ENCODE data around the gene TKFC. TPM values are rescaled to one million over a fixed set of nuclear protein-coding genes. Genes with fewer than 3 reads are reported as not detected.

The TKFC gene
- polyA plus RNA-seq, 1 experiment: 37.6 TPM

DNA sequence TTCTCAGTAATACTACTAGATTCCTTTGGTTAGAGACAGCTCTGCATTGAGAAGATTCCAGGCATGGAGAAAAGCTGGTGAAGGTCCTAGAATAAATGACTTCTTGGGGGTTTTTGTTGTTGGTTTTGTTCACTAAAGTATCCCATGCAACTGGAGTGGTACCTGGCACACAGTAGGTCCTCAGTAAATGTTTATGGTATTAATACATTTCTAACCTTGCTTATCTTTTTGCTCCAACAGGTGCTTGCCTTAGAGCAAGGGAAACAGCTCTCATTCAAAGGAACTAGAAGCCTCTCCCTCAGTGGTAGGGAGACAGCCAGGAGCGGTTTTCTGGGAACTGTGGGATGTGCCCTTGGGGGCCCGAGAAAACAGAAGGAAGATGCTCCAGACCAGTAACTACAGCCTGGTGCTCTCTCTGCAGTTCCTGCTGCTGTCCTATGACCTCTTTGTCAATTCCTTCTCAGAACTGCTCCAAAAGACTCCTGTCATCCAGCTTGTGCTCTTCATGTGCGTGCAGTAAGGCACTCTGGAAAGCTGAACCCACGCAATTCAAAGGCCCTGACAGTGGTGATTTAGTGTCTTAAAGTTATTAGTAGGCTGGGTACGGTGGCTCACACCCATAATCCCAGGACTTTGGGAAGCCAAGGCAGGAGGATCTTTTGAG is 31.1 kb downstream of the TKFC start:
- POLR2A ChIA-PET: no interaction called here
- Histone ChIP-seq H3K36me3 (ENCODE audit: control insufficient read depth, insufficient read depth, low read length) (peaks cover 12% of the 10 kb centered on the region), H3K27me3 (ENCODE audit: control insufficient read depth, insufficient read depth, low read length) (no peaks in the 10 kb centered on the region), H3K4me3 (ENCODE audit: low read depth, low read length) (no peak overlapping the region)
- no peak for DNase-seq (ENCODE audit: low read depth)
- CTCF ChIA-PET: interaction anchor here (0.9 to 7.6 kb wide), 4 partner anchors 18 to 37 kb away, joined by 3 to 60 read pairs (median 28); partner anchors contain the start of genes DDB1 and TKFC
- TF ChIP-seq, protein P1, sequence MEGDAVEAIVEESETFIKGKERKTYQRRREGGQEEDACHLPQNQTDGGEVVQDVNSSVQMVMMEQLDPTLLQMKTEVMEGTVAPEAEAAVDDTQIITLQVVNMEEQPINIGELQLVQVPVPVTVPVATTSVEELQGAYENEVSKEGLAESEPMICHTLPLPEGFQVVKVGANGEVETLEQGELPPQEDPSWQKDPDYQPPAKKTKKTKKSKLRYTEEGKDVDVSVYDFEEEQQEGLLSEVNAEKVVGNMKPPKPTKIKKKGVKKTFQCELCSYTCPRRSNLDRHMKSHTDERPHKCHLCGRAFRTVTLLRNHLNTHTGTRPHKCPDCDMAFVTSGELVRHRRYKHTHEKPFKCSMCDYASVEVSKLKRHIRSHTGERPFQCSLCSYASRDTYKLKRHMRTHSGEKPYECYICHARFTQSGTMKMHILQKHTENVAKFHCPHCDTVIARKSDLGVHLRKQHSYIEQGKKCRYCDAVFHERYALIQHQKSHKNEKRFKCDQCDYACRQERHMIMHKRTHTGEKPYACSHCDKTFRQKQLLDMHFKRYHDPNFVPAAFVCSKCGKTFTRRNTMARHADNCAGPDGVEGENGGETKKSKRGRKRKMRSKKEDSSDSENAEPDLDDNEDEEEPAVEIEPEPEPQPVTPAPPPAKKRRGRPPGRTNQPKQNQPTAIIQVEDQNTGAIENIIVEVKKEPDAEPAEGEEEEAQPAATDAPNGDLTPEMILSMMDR (IDR thresholded peaks at IDR 0.05; ENCODE audit: insufficient read depth, low read depth, low read length): no peak

DNA sequence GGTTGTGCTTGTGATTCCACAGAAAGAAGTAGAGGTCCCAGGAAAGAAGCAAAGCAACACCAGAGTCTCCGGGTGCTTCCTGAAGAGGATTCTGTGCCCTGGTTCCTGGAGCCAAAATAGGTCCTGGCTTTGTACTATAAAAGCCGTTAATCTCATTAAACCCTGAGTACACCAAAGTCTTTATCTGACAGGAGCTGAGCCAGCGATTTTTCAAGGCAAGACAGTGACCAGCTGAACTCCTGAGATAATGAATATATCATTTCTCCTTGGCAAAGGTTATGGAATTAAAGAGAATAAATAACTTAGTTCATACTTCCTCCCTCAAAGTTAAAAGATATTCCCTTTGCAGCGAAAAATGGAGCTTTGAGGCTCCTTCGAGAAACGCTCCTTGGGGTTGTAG is 34.4 kb downstream of the TKFC start:
- CTCF ChIA-PET: interaction anchor here (0.7 to 7.6 kb wide), 2 partner anchors 18 to 31 kb away, joined by 4 to 49 read pairs; no protein-coding TSS in a partner anchor
- no peak overlapping the region for H3K4me3 ChIP-seq (ENCODE audit: low read depth, low read length)

DNA sequence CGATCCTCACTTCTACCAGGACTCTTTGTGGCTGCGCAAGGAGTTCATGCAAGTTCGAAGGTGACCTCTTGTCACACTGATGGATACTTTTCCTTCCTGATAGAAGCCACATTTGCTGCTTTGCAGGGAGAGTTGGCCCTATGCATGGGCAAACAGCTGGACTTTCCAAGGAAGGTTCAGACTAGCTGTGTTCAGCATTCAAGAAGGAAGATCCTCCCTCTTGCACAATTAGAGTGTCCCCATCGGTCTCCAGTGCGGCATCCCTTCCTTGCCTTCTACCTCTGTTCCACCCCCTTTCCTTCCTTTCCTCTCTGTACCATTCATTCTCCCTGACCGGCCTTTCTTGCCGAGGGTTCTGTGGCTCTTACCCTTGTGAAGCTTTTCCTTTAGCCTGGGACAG is 35.6 kb downstream of the TKFC start:
- TF ChIP-seq, protein P1 (IDR thresholded peaks at IDR 0.05; ENCODE audit: insufficient read depth, low read depth, low read length): no peak
- ChIA-PET CTCF (interaction anchor here (1.1 to 2.9 kb wide), 2 partner anchors 17 to 32 kb away, joined by 8 to 12 read pairs; no protein-coding TSS in a partner anchor), POLR2A (no interaction called here)
- no peaks in the 10 kb centered on the region for H3K27me3 ChIP-seq (ENCODE audit: control insufficient read depth, insufficient read depth, low read length)
- peaks cover 19% of the 10 kb centered on the region for H3K36me3 ChIP-seq (ENCODE audit: control insufficient read depth, insufficient read depth, low read length)
- DNase-seq (ENCODE audit: low read depth): no peak
- no peak overlapping the region for H3K4me3 ChIP-seq (ENCODE audit: low read depth, low read length)

More for the DNA sequence above, 34.4 kb downstream of the TKFC start:
- Histone ChIP-seq H3K36me3 (ENCODE audit: control insufficient read depth, insufficient read depth, low read length) (peaks cover 19% of the 10 kb centered on the region), H3K27me3 (ENCODE audit: control insufficient read depth, insufficient read depth, low read length) (no peaks in the 10 kb centered on the region)
- POLR2A ChIA-PET: no interaction called here
- TF ChIP-seq, protein P1 (IDR thresholded peaks at IDR 0.05; ENCODE audit: insufficient read depth, low read depth, low read length): no peak
- no peak for DNase-seq (ENCODE audit: low read depth)

DNA sequence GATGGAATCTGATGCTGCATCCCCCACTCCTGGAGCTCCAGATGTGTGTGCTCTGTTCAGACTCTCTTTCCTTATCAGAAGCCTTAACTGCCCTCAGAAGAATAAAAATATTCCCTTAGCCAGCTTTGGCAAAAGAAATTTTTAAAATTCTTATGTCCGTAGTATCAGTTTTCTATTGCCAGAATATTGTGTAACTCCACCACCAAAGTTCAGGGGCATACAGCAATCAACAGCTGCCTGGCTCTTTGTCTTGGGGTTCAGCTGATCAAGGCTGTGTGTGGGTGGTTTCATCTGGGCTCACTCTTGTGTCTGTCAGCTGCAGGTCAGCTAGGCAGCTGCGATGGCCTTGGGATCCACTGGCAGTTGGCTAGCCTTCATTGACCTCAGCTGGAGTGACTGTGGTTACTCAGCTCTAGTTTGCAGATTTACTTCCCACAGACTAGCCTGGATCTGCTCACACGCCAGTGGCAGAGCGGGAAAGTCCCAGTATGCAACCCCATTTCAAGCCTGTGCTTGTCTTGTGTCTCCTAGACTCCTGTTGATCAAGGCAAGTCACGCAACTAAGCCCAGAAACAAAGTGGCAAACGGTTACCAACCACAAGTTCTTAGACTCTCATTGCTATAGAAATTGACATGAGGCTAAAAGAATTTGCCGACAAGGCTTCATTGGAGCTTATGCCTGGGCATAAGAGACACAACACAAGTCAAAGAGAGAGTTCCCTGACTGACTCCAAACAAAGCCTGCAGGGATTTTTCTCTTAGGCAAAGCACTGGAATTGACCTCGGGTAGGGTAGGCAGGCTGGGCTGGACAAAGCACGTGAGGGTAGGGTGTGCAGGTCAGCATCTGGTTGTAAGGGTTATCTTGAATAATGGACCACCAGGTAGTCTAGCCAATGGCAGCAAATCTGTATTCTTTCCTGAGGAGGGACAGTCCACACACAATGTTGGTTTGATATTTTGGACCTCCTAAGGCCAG is 36.6 kb downstream of the TKFC start:
- peaks cover 15% of the 10 kb centered on the region for H3K36me3 ChIP-seq (ENCODE audit: control insufficient read depth, insufficient read depth, low read length)
- ChIA-PET POLR2A (interaction anchor here (0.5 kb wide), 1 partner anchor 454 kb away, joined by 3 read pairs; no protein-coding TSS in a partner anchor), CTCF (interaction anchor here (1.1 to 2.9 kb wide), 3 partner anchors 16 to 34 kb away, joined by 8 to 12 read pairs (median 10); no protein-coding TSS in a partner anchor)
- H3K4me3 ChIP-seq (ENCODE audit: low read depth, low read length): no peak overlapping the region
- H3K27me3 ChIP-seq (ENCODE audit: control insufficient read depth, insufficient read depth, low read length): no peaks in the 10 kb centered on the region
- TF ChIP-seq, protein P1 (IDR thresholded peaks at IDR 0.05; ENCODE audit: insufficient read depth, low read depth, low read length): no peak
- no peak for DNase-seq (ENCODE audit: low read depth)
